WTC11 (cell line): ENCODE measurements around the gene RCVRN. TPM values are rescaled to one million over a fixed set of nuclear protein-coding genes. Genes with fewer than 3 reads are reported as not detected.

Source experiments
- ATAC-seq: fragments of 200-7000 bp; cut with Tn5 transposase; 2 replicates; pipeline ENCODE4 v1.10.0; 2021; ENCODE audit warnings: mild to moderate bottlenecking, moderate library complexity
- CTCF ChIA-PET: fragments of 300-600 bp; sonication (Branson Sonifier 250); formaldehyde crosslinking; loops from one replicate; lab custom pipeline; 2021; ENCODE audit warnings: antibody characterized with exemption; lab: Charles Lee
- POLR2A ChIA-PET: fragments of 350-600 bp; sonication (Branson Sonifier 250); formaldehyde crosslinking; loops from one replicate; lab custom pipeline; 2021; ENCODE audit warnings: antibody characterized with exemption; lab: Charles Lee
- DNase-seq: peaks from one replicate; pipeline ENCODE4 v3.0.0; 2021; ENCODE audit warnings: low spot score
- H3K27ac Mint-ChIP-seq: 2 replicates; pipeline ENCODE4 v1.8.0; 2021; ENCODE audit warnings: mixed read lengths
- H3K27me3 Mint-ChIP-seq: 2 replicates; pipeline ENCODE4 v1.8.0; 2021; ENCODE audit warnings: low read depth, mild to moderate bottlenecking, moderate library complexity, mixed read lengths
- H3K36me3 Mint-ChIP-seq: 2 replicates; pipeline ENCODE4 v1.8.0; 2021; ENCODE audit warnings: mixed read lengths
- H3K4me1 Mint-ChIP-seq: 2 replicates; pipeline ENCODE4 v1.8.0; 2022; ENCODE audit warnings: mixed read lengths
- H3K4me3 Mint-ChIP-seq: 2 replicates; pipeline ENCODE4 v1.8.0; 2021; ENCODE audit warnings: mild to moderate bottlenecking, moderate library complexity, mixed read lengths
- H3K9me3 Mint-ChIP-seq: 2 replicates; pipeline ENCODE4 v1.8.0; 2021; ENCODE audit warnings: mixed read lengths
- ATF6 ChIP-seq: sonication (generic); formaldehyde crosslinking; IDR thresholded peaks from 2 replicates; pipeline ENCODE4 v1.8.1; 2023; ENCODE audit warnings: mild to moderate bottlenecking, missing genetic modification reagents
- CREM ChIP-seq: sonication (generic); formaldehyde crosslinking; IDR thresholded peaks from 2 replicates; pipeline ENCODE4 v1.8.1; 2022; ENCODE audit warnings: mild to moderate bottlenecking, missing genetic modification reagents, moderate library complexity
- CTCF ChIP-seq: fragments of 200-600 bp; IDR thresholded peaks from 2 replicates; pipeline ENCODE4 v1.8.0; 2022; ENCODE audit warnings: antibody characterized with exemption
- E2F4 ChIP-seq: sonication (generic); formaldehyde crosslinking; IDR thresholded peaks from 2 replicates; pipeline ENCODE4 v1.8.1; 2022; ENCODE audit warnings: low read depth, mild to moderate bottlenecking, moderate library complexity, missing genetic modification reagents, borderline replicate concordance
- GABPB1 ChIP-seq: sonication (generic); formaldehyde crosslinking; IDR thresholded peaks from 2 replicates; pipeline ENCODE4 v1.8.1; 2023; ENCODE audit warnings: mild to moderate bottlenecking, missing genetic modification reagents
- GRHL2 ChIP-seq: fragments of 250-450 bp; sonication (Bioruptor Pico); IDR thresholded peaks from 2 replicates; pipeline ENCODE4 v1.8.0; 2022; ENCODE audit warnings: mild to moderate bottlenecking, moderate library complexity; ENCODE audit not compliant: insufficient replicate concordance, severe bottlenecking
- GTF2I ChIP-seq: fragments of 250-450 bp; sonication (Bioruptor Pico); conservative IDR thresholded peaks from 2 replicates; pipeline ENCODE4 v1.4.0; 2021; ENCODE audit warnings: mild to moderate bottlenecking
- HMGXB4 ChIP-seq: sonication (generic); formaldehyde crosslinking; IDR thresholded peaks from 2 replicates; pipeline ENCODE4 v1.8.1; 2023; ENCODE audit warnings: mild to moderate bottlenecking, moderate library complexity, missing genetic modification reagents
- IRF1 ChIP-seq: sonication (generic); formaldehyde crosslinking; IDR thresholded peaks from 2 replicates; pipeline ENCODE4 v1.8.0; 2023; ENCODE audit warnings: missing genetic modification reagents
- JAZF1 ChIP-seq: fragments of 250-450 bp; sonication (Bioruptor Pico); IDR thresholded peaks from 2 replicates; pipeline ENCODE4 v1.9.0; 2021; ENCODE audit warnings: moderate library complexity, mild to moderate bottlenecking, inconsistent platforms
- RELA ChIP-seq: sonication (generic); formaldehyde crosslinking; IDR thresholded peaks from 2 replicates; pipeline ENCODE4 v1.8.1; 2022; ENCODE audit warnings: missing genetic modification reagents, mild to moderate bottlenecking, borderline replicate concordance
- RORB ChIP-seq: fragments of 250-450 bp; sonication (Bioruptor Pico); IDR thresholded peaks from 2 replicates; pipeline ENCODE4 v1.9.0; 2021; ENCODE audit warnings: mild to moderate bottlenecking
- SMAD3 ChIP-seq: sonication (generic); formaldehyde crosslinking; IDR thresholded peaks from 2 replicates; pipeline ENCODE4 v1.8.0; 2022; ENCODE audit warnings: missing genetic modification reagents, mild to moderate bottlenecking, borderline replicate concordance
- SOX15 ChIP-seq: fragments of 250-450 bp; sonication (Bioruptor Pico); IDR thresholded peaks from 2 replicates; pipeline ENCODE4 v1.9.0; 2021; ENCODE audit warnings: mild to moderate bottlenecking
- SP1 ChIP-seq: sonication (generic); formaldehyde crosslinking; conservative IDR thresholded peaks from 2 replicates; pipeline ENCODE4 v1.8.1; 2022; ENCODE audit warnings: missing genetic modification reagents
- STAT6 ChIP-seq: sonication (generic); formaldehyde crosslinking; conservative IDR thresholded peaks from 2 replicates; pipeline ENCODE4 v1.8.1; 2023; ENCODE audit warnings: mild to moderate bottlenecking, low read depth, missing genetic modification reagents, moderate library complexity
- TCF7 ChIP-seq: sonication (generic); formaldehyde crosslinking; IDR thresholded peaks from 2 replicates; pipeline ENCODE4 v1.8.0; 2022; ENCODE audit warnings: mild to moderate bottlenecking, low read depth, missing genetic modification reagents, moderate library complexity
- TP53 ChIP-seq: sonication (generic); formaldehyde crosslinking; IDR thresholded peaks from 2 replicates; pipeline ENCODE4 v1.8.1; 2023; ENCODE audit warnings: mild to moderate bottlenecking, missing genetic modification reagents
- ZNF232 ChIP-seq: sonication (generic); formaldehyde crosslinking; IDR thresholded peaks from 2 replicates; pipeline ENCODE4 v1.8.0; 2022; ENCODE audit warnings: mild to moderate bottlenecking, missing genetic modification reagents
- ZNF423 ChIP-seq: fragments of 250-450 bp; sonication (Bioruptor Pico); IDR thresholded peaks from 2 replicates; pipeline ENCODE4 v2.1.2; 2022; ENCODE audit warnings: mild to moderate bottlenecking, moderate library complexity
- total RNA-seq: library from RNA; stranded (reverse); gene quantifications from 3 replicates; pipeline ENCODE4 v1.2.3, GENCODE V29; 2021

RCVRN gene
- total RNA-seq, 1 experiment from 2014 or later = not detected

- CTCF ChIA-PET = interaction anchor here (0.7 kb wide), 1 partner anchor 291 kb away, joined by 3 read pairs; no protein-coding TSS in a partner anchor
- POLR2A ChIA-PET = no interaction called here
- no peak for DNase-seq
- no peak for ATAC-seq
- H3K4me3 Mint-ChIP-seq = no peak overlapping the region
- 0 out of 2 replicates have a peak, but pooled peaks cover 2% of the 10 kb centered on the region for H3K4me1 Mint-ChIP-seq
- H3K27me3 Mint-ChIP-seq = no peaks in the 10 kb centered on the region
- peaks cover 10% of the 10 kb centered on the region; the same call in 1 of the 2 replicates for H3K9me3 Mint-ChIP-seq
- TF ChIP-seq JAZF1 (CRISPR knock-in tag) = no peak
- TF ChIP-seq CREM (CRISPR knock-in tag) = no peak
- no peak for TF ChIP-seq TP53 (CRISPR knock-in tag)
- TF ChIP-seq HMGXB4 = no peak
- no peak for TF ChIP-seq STAT6 (CRISPR knock-in tag)
- TF ChIP-seq ZNF232 = no peak
- TF ChIP-seq CTCF = no peak
- TF ChIP-seq SP1 (CRISPR knock-in tag) = no peak
- TF ChIP-seq, all 79 proteins: peak for 0
- Mint-ChIP-seq H3K36me3 (peaks cover 5% of the 10 kb centered on the region; the same call in 1 of the 2 replicates), H3K27ac (no peak overlapping the region)
Measured at GRCh38 chr17:9936095-9936494, 31.0 kb upstream of the RCVRN start.

GRCh38 chr17:9935408-9935807, 30.3 kb upstream of the RCVRN start:
- peaks cover 10% of the 10 kb centered on the region; the same call in 1 of the 2 replicates for H3K9me3 Mint-ChIP-seq
- CTCF ChIA-PET = interaction anchor here (1.9 kb wide), 1 partner anchor 11 kb away, joined by 7 read pairs; no protein-coding TSS in a partner anchor
- no peak for TF ChIP-seq HMGXB4
- TF ChIP-seq, all 79 proteins: peak for 0
- ATAC-seq = no peak
- POLR2A ChIA-PET = no interaction called here
- Mint-ChIP-seq H3K4me1 (0 out of 2 replicates have a peak, but pooled peaks cover 3% of the 10 kb centered on the region), H3K27ac (no peak overlapping the region), H3K36me3 (peaks cover 5% of the 10 kb centered on the region; the same call in 1 of the 2 replicates), H3K27me3 (no peaks in the 10 kb centered on the region), H3K4me3 (no peak overlapping the region)
- DNase-seq = no peak

- POLR2A ChIA-PET = no interaction called here
- TF ChIP-seq RELA = no peak
- TF ChIP-seq GRHL2 (CRISPR knock-in tag) = no peak
- TF ChIP-seq SOX15 (CRISPR knock-in tag) = no peak
- TF ChIP-seq IRF1 = no peak
- no peak for TF ChIP-seq RORB (CRISPR knock-in tag)
- no peak for TF ChIP-seq ATF6 (CRISPR knock-in tag)
- TF ChIP-seq ZNF423 = no peak
- no peak for TF ChIP-seq TCF7
- TF ChIP-seq E2F4 = no peak
- no peak for TF ChIP-seq GABPB1 (CRISPR knock-in tag)
- TF ChIP-seq SMAD3 (CRISPR knock-in tag) = no peak
- no peak for TF ChIP-seq GTF2I
Measured at GRCh38 chr17:9934331-9934730, 29.3 kb upstream of the RCVRN start.

More at GRCh38 chr17:9934331-9934730, 29.3 kb upstream of the RCVRN start:
- Mint-ChIP-seq H3K4me1 (0 out of 2 replicates have a peak, but pooled peaks cover 3% of the 10 kb centered on the region), H3K9me3 (peaks cover 10% of the 10 kb centered on the region; the same call in 1 of the 2 replicates), H3K4me3 (no peak overlapping the region), H3K27me3 (no peaks in the 10 kb centered on the region), H3K36me3 (peaks cover 5% of the 10 kb centered on the region; the same call in 1 of the 2 replicates), H3K27ac (no peak overlapping the region)
- ATAC-seq = no peak
- CTCF ChIA-PET = interaction anchor here (0.8 to 1.9 kb wide), 5 partner anchors 10 to 48 kb away, joined by 3 to 7 read pairs (median 6); partner anchors contain the start of gene RCVRN
- no peak for DNase-seq
